ENCODE results near the gene MAGOH. TPM values are rescaled to one million over a fixed set of nuclear protein-coding genes. Genes with fewer than 3 reads are reported as not detected.

Gene MAGOH
- total RNA-seq, 1 donor from 2014 or later, result 35.7 TPM

DNA sequence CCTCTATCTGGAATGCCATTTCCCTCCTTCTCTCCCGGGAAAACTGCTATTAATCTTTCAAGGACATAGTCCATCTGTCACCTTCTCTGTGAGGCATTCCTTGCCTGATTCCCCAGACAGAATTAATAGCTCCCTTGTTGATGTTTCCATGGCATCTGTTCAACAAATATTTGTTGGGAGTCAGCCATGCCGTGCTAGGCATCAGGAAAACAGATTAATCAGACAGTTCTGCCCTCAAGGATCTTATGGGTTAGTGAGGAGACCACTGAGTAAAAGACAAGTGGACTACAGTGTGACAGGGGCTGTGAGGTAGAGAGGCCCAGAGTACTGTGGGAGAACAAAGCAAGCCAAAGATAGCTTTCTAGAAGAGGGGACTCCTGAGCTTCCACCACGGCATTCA, 11.4 kb upstream of the MAGOH start:
- Histone ChIP-seq H4K20me1 (ENCODE audit: insufficient read depth, low read length) (no peaks in the 10 kb centered on the region), H3K4me1 (ENCODE audit: insufficient read depth, low read length) (no peaks in the 10 kb centered on the region), H2AFZ (ENCODE audit: low read depth, low read length) (no peak overlapping the region), H3K9me3 (ENCODE audit: insufficient read depth, low read depth, low read length) (no peaks in the 10 kb centered on the region), H3K4me2 (ENCODE audit: low read length) (no peak overlapping the region), H3K27ac (ENCODE audit: low read depth, low read length) (no peak overlapping the region), H3K36me3 (ENCODE audit: insufficient read depth, low read length) (peaks cover 9% of the 10 kb centered on the region), H3K27me3 (ENCODE audit: insufficient read depth, low read length) (no peaks in the 10 kb centered on the region), H3K4me3 (ENCODE audit: insufficient read depth, low read depth, low read length) (no peak overlapping the region), H3K79me2 (ENCODE audit: insufficient read depth, low read length) (no peaks in the 10 kb centered on the region), H3K9ac (ENCODE audit: low read length) (no peak overlapping the region)
- Mint-ChIP-seq H3K4me1 (ENCODE audit: low read depth, unreplicated experiment) (peaks cover 11% of the 10 kb centered on the region), H3K4me3 (ENCODE audit: unreplicated experiment) (no peak overlapping the region), H3K36me3 (ENCODE audit: low read depth, unreplicated experiment) (peaks cover 9% of the 10 kb centered on the region), H3K27ac (ENCODE audit: unreplicated experiment) (no peak overlapping the region), H3K27me3 (ENCODE audit: low read depth, unreplicated experiment) (no peaks in the 10 kb centered on the region), H3K9me3 (ENCODE audit: unreplicated experiment) (no peaks in the 10 kb centered on the region)
- TF ChIP-seq, protein P1, sequence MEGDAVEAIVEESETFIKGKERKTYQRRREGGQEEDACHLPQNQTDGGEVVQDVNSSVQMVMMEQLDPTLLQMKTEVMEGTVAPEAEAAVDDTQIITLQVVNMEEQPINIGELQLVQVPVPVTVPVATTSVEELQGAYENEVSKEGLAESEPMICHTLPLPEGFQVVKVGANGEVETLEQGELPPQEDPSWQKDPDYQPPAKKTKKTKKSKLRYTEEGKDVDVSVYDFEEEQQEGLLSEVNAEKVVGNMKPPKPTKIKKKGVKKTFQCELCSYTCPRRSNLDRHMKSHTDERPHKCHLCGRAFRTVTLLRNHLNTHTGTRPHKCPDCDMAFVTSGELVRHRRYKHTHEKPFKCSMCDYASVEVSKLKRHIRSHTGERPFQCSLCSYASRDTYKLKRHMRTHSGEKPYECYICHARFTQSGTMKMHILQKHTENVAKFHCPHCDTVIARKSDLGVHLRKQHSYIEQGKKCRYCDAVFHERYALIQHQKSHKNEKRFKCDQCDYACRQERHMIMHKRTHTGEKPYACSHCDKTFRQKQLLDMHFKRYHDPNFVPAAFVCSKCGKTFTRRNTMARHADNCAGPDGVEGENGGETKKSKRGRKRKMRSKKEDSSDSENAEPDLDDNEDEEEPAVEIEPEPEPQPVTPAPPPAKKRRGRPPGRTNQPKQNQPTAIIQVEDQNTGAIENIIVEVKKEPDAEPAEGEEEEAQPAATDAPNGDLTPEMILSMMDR (IDR thresholded peaks at IDR 0.05; ENCODE audit: insufficient read depth, low read depth, low read length), result no peak
- TF ChIP-seq EZH2 (IDR thresholded peaks at IDR 0.05; ENCODE audit: insufficient read depth, low read length), result no peak
- FAIRE-seq, result no peak
- DNase-seq (ENCODE audit: low read depth), result no peak

DNA sequence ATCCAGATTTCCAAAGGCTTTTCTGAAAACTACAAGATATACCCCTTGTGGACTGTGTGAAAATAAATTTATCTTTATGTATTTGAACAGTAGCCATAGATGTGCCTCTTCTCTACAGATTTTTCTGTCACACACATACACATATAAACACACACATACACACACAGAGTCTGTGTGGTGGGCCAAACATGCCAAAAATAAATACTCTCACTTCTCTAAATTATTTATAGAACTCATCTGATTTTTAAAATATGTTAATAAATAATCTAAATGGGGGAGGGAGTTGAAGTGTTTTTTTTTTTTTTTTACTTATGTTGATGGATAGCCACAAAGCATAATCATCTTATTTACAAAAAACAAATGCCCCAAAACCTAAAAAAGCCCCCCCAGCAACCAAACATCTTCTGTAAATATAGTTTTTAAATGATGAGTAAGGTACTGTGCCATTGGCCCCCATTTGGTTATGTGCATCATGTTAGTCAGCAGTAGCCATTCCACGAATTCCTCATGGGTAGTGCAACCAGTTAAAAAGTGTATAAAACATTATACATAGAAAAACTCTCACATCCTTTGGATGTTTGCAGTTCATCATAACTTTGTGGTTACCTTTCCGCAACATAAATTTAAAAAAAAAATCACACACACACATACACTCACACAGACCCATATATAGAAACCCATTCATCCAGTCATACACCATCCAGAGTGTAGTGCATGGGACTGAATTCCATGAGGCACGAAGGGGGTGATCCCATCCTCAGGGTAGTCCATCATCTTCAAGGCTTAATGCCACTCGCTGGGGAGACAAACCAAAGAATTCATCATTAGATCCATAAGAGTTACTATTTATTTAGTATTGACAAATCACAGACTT, 8.2 kb upstream of the MAGOH start:
- Histone ChIP-seq H2AFZ (ENCODE audit: low read depth, low read length) (no peak overlapping the region), H3K27ac (ENCODE audit: low read depth, low read length) (peak overlapping the region; percentile 51)

More for the DNA sequence above, 8.2 kb upstream of the MAGOH start:
- TF ChIP-seq, protein P1 (IDR thresholded peaks at IDR 0.05; ENCODE audit: insufficient read depth, low read depth, low read length), result no peak
- peak; percentile 84 for DNase-seq (ENCODE audit: low read depth)
- Mint-ChIP-seq H3K4me3 (ENCODE audit: unreplicated experiment) (no peak overlapping the region), H3K4me1 (ENCODE audit: low read depth, unreplicated experiment) (peaks cover 2% of the 10 kb centered on the region), H3K36me3 (ENCODE audit: low read depth, unreplicated experiment) (peaks cover 9% of the 10 kb centered on the region), H3K27ac (ENCODE audit: unreplicated experiment) (peak overlapping the region; percentile 1), H3K27me3 (ENCODE audit: low read depth, unreplicated experiment) (no peaks in the 10 kb centered on the region), H3K9me3 (ENCODE audit: unreplicated experiment) (no peaks in the 10 kb centered on the region)
- Histone ChIP-seq H3K4me3 (ENCODE audit: insufficient read depth, low read depth, low read length) (no peak overlapping the region), H3K4me2 (ENCODE audit: low read length) (no peak overlapping the region), H3K36me3 (ENCODE audit: insufficient read depth, low read length) (peaks cover 11% of the 10 kb centered on the region), H3K9me3 (ENCODE audit: insufficient read depth, low read depth, low read length) (no peaks in the 10 kb centered on the region), H4K20me1 (ENCODE audit: insufficient read depth, low read length) (no peaks in the 10 kb centered on the region), H3K9ac (ENCODE audit: low read length) (no peak overlapping the region), H3K27me3 (ENCODE audit: insufficient read depth, low read length) (no peaks in the 10 kb centered on the region), H3K79me2 (ENCODE audit: insufficient read depth, low read length) (no peaks in the 10 kb centered on the region), H3K4me1 (ENCODE audit: insufficient read depth, low read length) (no peaks in the 10 kb centered on the region)
- no peak for FAIRE-seq

Data from astrocyte (in vitro differentiated cells and primary cell).